ENCODE results near the gene CRYZL1.

Gene CRYZL1

DNA sequence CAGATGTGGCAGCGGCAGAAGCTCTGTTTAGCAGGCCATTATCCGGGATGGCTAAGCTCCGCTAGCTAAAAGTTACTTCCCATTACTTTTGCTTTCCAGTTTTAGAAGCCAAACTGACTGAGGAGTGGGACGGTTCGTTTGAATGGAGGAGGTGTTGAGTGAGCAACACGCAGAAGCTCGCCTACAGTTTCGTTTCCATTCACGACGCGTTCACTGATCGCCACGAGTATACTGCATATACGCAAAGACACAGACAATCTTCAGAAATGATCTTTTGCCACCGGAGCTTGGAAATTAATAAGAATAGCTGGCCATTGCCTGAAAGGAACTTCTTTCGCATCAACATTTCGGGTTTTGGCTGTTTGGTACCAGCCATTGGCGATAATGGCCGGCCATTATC lies 84.1 kb downstream of the CRYZL1 start:
- no peak for DNase-seq

DNA sequence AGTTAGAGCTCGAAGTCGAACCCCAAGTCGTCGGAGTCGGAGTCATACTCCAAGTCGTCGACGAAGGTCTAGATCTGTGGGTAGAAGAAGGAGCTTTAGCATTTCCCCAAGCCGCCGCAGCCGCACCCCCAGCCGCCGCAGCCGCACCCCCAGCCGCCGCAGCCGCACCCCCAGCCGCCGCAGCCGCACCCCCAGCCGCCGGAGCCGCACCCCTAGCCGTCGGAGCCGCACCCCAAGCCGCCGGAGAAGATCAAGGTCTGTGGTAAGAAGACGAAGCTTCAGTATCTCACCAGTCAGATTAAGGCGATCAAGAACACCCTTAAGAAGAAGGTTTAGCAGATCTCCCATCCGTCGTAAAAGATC lies 86.6 kb downstream of the CRYZL1 start:
- DNase-seq: no peak

DNA sequence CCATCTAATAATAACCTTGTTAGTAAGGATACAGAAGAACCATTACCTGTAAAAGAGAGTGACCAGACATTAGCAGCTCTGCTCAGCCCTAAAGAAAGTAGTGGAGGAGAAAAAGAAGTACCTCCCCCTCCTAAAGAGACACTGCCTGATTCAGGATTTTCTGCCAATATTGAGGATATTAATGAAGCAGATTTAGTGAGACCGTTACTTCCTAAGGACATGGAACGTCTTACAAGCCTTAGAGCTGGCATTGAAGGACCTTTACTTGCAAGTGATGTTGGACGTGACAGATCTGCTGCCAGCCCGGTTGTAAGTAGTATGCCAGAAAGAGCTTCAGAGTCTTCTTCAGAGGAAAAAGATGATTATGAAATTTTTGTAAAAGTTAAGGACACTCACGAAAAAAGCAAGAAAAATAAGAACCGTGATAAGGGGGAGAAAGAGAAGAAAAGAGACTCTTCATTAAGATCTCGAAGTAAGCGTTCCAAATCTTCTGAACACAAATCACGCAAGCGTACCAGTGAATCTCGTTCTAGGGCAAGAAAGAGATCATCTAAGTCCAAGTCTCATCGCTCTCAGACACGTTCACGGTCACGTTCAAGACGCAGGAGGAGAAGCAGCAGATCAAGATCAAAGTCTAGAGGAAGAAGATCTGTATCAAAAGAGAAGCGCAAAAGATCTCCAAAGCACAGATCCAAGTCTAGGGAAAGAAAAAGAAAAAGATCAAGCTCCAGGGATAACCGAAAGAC lies 87.1 kb downstream of the CRYZL1 start:
- no peak for DNase-seq

DNA sequence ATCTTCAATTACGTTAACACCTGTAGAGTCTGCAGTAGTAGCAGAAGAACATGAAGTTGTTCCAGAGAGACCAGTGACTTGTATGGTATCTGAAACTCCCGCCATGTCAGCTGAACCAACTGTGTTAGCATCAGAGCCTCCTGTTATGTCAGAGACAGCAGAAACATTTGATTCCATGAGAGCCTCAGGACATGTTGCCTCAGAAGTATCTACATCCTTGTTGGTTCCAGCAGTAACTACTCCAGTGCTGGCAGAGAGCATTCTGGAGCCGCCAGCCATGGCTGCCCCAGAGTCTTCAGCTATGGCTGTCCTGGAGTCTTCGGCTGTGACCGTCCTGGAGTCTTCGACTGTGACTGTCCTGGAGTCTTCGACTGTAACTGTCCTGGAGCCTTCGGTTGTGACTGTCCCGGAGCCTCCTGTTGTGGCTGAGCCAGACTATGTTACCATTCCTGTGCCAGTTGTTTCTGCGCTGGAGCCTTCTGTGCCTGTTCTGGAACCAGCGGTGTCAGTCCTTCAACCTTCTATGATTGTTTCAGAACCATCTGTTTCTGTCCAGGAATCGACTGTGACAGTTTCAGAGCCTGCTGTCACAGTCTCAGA lies 88.4 kb downstream of the CRYZL1 start:
- DNase-seq: no peak

DNA sequence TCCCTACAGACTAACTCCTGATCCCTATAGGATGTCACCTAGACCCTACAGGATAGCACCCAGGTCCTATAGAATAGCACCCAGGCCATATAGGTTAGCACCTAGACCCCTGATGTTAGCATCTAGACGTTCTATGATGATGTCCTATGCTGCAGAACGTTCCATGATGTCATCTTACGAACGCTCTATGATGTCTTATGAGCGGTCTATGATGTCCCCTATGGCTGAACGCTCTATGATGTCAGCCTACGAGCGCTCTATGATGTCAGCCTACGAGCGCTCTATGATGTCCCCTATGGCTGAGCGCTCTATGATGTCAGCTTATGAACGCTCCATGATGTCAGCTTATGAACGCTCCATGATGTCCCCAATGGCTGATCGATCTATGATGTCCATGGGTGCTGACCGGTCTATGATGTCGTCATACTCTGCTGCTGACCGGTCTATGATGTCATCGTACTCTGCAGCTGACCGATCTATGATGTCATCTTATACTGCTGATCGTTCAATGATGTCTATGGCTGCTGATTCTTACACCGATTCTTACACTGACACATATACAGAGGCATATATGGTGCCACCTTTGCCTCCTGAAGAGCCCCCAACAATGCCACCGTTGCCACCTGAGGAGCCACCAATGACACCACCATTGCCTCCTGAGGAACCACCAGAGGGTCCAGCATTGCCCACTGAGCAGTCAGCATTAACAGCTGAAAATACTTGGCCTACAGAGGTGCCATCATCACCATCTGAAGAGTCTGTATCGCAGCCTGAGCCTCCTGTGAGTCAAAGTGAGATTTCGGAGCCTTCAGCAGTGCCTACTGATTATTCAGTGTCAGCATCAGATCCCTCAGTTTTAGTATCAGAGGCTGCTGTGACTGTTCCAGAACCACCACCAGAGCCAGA lies 89.2 kb downstream of the CRYZL1 start:
- DNase-seq: no peak

DNA sequence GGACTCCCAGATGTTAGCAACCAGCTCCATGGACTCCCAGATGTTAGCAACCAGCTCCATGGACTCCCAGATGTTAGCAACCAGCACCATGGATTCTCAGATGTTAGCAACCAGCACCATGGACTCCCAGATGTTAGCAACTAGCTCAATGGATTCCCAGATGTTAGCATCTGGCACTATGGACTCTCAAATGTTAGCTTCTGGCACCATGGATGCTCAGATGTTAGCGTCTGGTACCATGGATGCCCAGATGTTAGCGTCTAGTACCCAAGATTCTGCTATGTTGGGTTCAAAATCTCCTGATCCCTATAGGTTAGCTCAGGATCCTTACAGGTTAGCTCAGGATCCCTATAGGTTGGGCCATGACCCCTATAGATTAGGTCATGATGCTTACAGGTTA lies 89.9 kb downstream of the CRYZL1 start:
- no peak for DNase-seq

DNA sequence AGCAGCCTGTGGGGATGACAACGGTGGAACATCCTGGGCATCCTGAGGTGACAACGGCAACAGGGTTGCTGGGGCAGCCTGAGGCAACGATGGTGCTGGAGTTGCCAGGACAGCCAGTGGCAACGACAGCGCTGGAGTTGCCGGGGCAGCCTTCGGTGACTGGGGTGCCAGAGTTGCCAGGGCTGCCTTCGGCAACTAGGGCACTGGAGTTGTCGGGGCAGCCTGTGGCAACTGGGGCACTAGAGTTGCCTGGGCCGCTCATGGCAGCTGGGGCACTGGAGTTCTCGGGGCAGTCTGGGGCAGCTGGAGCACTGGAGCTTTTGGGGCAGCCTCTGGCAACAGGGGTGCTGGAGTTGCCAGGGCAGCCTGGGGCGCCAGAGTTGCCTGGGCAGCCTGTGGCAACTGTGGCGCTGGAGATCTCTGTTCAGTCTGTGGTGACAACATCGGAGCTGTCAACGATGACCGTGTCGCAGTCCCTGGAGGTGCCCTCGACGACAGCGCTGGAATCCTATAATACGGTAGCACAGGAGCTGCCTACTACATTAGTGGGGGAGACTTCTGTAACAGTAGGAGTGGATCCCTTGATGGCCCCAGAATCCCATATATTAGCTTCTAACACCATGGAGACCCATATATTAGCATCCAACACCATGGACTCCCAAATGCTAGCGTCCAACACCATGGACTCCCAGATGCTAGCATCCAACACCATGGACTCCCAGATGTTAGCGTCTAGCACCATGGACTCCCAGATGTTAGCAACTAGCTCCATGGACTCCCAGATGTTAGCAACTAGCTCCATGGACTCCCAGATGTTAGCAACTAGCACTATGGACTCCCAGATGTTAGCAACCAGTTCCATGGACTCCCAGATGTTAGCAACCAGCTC lies 90.5 kb downstream of the CRYZL1 start:
- DNase-seq: no peak

DNA sequence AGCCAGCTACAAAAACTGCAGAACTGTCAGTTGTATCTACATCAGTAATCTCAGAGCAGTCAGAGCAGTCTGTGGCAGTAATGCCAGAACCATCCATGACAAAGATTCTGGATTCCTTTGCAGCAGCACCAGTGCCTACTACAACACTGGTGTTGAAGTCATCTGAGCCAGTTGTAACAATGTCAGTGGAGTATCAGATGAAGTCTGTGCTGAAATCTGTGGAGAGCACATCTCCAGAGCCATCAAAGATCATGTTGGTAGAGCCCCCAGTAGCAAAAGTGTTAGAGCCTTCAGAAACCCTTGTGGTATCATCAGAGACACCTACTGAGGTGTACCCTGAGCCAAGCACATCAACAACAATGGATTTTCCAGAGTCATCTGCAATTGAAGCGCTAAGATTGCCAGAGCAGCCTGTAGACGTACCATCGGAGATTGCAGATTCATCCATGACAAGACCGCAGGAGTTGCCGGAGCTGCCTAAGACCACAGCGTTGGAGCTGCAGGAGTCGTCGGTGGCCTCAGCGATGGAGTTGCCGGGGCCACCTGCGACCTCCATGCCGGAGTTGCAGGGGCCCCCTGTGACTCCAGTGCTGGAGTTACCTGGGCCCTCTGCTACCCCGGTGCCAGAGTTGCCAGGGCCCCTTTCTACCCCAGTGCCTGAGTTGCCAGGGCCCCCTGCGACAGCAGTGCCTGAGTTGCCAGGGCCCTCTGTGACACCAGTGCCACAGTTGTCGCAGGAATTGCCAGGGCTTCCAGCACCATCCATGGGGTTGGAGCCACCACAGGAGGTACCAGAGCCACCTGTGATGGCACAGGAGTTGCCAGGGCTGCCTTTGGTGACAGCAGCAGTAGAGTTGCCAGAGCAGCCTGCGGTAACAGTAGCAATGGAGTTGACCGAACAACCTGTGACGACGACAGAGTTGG lies 91.4 kb downstream of the CRYZL1 start:
- no peak for DNase-seq

DNA sequence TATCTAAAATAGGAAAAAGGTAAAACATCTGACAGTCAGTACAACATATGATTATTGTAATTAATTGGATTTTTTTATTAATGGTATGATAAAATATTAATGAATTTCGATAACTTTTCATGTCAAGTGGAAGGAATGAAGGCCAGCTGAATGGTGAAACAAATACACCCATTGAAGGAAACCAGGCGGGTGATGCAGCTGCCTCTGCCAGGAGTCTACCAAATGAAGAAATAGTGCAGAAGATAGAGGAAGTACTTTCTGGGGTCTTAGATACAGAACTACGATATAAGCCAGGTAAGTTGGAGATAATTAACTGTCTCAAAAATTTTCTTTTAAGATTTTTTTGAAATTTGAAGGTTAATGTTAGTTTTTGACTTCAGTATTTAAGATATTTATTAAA lies 95.5 kb downstream of the CRYZL1 start:
- DNase-seq: no peak

DNA sequence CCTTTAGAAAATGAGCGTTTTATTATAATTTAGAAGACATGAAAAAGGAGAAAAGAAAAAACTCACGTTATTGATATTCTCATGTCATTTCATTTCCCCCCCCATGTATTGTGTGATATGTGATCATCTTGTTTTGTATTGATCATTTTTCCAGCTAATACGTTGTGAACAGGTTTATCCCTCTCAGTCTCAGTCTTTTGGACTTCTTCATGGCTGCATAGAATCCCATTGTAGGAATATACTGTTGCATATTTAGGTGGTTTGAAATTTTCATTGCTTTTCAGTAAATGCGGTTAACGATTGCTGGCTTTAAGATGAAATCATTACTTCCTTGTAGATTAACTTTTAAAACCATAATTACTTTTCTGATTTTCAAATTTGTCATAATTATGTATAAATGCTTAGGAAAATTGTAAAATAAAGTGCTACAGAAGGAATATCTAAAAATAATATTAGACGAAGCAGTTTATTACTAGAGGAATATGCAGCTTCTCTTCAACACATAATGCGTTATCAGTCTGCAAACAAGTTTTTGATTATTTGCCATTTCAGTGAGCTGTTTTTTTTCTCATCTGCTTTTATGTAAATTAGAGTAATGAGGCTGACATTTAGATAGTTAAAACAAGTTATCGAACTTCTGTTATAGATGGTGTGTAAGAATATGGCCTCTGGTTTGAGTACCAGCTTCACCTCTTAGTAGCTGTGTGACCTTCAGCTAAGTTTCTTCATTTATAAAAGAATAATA lies 96.9 kb downstream of the CRYZL1 start:
- no peak for DNase-seq

DNA sequence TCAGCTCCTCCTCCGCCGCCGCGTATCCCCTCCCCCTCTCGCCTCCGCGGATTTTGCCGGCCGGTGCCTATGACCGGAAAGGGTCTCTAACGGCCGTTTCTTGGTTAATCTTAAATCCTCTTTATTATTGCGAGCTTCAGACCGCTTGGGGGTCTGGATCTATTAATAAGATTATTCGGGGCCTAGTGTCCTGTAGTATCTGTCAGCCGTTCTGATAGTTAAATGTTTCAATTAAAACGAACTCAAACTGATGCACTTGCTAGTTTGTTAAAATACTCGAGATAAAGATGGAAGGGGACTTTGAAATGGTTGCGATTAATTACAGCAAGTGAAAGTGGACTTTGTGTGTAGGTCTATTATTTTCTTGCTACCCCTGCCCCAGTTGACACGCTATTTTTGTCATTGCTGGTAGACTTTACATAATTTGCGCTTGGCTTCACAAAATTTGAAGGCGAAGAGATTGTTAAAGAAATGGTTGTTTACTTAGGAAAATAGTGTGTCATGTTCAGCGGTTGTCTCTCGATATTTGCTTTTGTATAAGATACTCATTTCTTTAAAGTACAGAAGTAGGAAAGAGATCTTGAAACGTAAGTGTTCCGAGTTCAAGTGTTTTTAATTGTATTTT lies 97.9 kb downstream of the CRYZL1 start:
- peak; percentile 84 for DNase-seq

DNA sequence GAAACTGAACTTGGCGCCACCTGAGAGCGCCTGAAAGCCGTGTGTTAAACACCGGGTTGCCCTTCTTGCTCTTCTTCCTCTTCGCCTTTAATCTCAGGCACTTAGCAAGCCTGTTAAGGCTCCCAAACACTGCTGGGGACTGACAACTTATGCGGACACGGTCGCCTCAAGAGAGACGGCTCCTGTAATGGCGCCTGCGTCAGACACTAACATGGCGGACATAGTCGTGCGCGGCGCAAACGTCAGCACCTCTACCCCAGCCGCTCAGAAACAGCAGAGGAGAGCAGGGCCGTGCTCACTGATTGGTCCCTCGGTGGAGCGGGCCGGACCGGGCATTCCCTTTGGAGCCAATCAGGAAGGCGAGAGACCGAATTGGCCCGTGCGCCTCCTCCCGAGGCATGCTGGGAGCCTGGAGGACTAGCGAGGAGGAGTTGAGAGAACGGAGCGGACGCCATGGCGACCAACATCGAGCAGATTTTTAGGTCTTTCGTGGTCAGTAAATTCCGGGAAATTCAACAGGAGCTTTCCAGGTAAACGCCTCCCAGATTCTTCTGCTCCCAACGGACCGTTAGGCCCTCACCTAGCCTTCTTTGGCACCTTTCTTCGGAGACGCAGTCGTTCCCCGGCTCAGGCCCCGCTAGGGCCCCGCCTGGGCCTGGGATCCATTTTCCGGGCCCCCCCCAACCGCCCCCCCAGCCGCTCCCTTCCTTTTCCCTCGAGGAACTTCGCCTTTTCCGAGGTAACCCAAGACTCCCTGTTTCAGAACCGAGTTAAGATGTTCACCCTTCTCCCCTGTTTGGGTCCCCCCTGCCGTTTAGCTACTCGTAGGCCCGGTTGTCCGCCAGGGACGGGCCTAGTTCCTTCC lies 98.7 kb downstream of the CRYZL1 start, which contains the start of gene SON:
Gene SON, plus strand, starts transcription at position 399 of the 865 bp plus-strand sequence. Its CDS starts 55 bp downstream, at position 454.
- DNase-seq: peak; percentile 100

DNA sequence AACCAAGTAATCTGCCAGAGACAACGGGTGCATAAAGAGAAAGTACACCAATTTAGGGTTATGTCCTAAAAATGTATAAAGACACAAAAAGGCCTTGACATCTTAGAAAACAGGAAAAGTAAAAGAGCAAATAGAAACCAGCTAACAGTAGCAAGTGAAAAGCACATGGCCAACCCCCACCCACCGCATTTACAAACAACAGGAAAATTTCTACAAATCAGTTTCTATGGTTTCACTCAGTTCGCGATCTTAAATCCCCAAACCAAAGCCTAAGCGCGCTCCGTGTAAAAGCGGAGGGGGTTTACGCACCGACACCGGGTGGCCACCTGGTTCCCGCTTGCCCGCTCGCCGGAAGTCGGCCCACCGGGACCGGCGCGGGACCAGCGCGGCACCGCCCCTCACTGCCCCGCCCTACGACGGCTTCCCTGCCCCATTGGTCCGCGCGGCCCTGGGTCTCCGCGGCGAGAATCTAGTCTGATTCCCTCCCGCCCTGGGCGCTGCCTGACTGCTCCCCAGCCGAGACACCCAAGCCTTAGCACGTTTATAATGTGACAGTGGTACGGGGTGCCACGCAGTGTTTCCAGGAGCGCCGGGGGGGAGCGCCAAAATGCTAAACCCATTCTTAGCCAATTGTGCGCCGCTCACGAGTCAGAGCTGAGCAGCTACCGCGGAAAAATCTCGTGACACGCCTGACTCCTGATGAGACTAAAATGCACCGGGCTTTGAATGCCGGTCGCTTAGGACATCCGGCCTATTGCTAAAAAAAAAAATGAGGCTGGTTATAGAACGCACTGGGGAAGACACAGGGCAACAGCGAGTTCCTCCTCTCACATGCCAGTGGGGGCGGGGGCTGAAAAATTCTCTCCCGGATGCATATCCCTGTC lies 99.5 kb downstream of the CRYZL1 start, which contains the start of gene GART:
Gene GART, minus strand, starts transcription at position 362 of the 884 bp plus-strand sequence. CDS start 2,802 bp downstream, outside the sequence.
- DNase-seq: peak; percentile 91

DNA sequence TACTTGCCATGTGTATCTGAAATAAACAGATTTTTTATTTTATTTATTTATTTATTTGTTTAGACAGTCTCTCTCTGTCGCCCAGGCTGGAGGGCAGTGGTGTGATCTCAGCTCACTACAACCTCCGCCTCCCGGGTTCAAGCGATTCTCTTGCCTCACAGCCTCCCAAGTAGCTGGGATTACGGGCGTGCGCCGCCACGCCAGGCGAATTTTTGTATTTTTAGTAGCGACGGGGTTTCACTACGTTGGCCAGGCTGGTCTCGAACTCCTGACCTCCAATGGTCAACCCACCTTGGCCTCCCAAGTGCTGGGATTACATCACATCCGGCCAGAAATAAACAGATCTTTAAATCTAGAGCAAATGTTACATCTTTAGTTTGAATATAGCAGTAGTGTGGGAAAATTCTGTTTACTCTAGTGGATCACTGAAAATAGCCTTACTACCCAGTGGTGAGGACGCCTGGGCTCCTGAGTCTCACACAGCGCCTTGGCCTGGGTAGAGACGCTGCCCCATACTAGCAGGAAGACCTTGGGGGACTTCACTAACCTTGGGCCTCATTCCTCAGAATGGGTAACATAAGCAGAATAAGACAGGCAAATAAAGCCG lies 100.3 kb downstream of the CRYZL1 start:
- no peak for DNase-seq

DNA sequence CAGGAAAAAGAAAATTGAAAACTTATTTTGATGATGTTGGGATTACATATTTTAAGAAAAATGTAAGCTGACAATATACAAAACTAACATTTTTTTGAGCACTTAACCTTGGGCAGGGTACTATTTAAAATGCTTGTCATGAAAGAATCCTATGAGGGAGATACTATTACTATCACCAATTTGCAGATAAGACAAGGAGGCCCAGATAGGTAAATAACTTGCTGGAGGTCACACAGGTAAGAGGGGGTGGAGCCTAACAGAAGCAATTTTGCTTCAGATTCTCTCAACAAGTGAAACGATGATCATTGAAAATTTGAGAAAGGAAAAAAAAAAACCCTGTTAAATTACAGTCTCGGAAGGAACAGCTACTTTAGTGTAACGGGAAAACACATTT lies 100.8 kb downstream of the CRYZL1 start:
- no peak for DNase-seq

DNA sequence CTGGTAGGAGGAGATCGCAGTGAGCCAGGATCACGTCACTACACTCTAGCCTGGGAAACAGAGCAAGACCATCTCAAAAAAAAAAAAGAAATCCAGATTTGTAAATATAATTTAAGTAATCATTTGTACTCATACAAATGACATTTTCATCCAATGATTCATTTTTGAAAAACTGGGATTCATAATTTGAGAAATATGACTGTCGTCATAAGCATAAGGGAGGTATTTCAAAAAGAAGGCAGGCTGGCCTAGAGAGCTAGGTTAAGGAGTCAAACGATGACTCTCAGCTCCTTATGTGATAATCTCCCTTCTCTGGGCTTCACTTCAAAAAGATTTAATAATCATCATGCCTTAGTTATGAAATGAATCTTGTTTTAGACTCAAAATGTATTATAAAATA lies 101.9 kb downstream of the CRYZL1 start:
- no peak for DNase-seq
